Activated CD8-positive, alpha-beta memory T cell treated with anti-CD3 and anti-CD28 coated beads, Interleukin-2, amount 50 U/mL, for 4 hours (primary cell): Measurements from ENCODE around the gene CSHL1.
"Not testable (repeated sequence)": the region's sequence is repeated elsewhere in the genome, so short reads cannot be mapped to it uniquely, and the experiment has no call there.

Experiments
- DNase-seq: peaks from one replicate; pipeline ENCODE4 v3.0.0-alpha.2; 2020

CSHL1 gene

DNA sequence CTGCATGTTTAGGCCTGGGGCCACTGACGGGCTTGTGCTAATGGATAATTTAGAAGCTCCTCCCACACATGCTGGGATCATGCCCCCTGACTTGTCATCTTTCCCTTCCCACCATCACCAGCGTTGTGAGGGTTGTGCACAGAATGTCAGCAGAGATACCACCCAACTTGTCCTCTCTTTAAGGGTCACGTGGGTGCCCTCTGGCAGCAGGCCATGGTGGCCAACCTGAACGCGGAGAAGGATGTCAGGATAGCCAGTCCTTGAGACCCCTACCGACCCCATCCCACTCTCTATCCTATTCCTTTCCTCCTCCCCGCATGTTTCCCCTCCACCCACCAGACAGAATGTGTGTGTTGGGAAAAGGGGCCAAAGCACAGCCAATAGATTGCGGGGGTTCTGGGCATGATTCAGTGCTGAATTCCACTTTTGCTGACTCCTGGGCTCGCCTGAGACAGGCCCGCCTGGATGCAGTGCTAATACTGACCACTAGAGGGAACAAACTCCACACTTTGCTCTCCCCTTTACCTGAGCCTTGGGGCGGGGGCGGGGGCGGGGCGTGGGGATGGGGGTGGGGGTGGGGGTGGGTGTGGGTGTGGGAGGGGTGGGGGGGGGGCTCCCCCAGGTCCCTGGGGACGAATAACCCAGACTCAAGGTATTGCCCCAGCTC is 29.0 kb downstream of the CSHL1 start, which contains the start of gene GH2:
Gene GH2 (minus strand): TSS at position 10 of the 667 bp plus-strand sequence. CDS start 143 bp downstream, outside the sequence.
- peak; percentile 58 for DNase-seq

DNA sequence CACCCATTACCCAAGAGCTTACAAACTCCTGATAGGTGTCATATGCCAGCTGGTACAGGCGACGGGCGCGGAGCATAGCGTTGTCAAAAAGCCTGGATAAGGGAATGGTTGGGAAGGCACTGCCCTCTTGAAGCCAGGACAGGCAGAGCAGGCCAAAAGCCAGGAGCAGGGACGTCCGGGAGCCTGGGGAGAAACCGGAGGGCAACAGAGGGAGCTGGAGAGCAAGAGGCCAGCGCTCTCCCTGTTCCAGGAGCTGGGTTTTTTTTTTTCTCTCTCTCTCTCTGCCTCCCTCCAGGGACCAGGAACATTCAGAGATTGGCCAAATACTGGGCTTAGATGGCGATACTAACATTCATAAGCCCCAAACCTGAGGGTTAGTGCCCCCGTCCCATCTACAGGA is 29.7 kb downstream of the CSHL1 start:
- not testable (repeated sequence) for DNase-seq

DNA sequence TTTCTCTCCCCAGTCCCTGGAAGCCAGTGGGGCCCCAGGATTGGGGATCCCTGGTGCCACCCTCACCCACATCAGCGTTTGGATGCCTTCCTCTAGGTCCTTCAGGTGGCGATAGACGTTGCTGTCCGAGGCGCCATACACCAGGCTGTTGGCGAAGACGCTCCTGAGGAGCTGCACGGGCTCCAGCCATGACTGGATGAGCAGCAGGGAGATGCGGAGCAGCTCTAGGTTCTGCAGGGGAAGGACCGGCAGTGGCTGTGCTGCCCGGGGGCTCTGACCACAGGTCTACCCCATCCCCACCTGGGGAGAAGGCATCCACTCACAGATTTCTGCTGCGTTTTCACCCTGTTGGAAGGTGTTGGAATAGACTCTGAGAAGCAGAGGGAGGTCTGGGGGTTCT is 30.4 kb downstream of the CSHL1 start:
- DNase-seq, result no peak

DNA sequence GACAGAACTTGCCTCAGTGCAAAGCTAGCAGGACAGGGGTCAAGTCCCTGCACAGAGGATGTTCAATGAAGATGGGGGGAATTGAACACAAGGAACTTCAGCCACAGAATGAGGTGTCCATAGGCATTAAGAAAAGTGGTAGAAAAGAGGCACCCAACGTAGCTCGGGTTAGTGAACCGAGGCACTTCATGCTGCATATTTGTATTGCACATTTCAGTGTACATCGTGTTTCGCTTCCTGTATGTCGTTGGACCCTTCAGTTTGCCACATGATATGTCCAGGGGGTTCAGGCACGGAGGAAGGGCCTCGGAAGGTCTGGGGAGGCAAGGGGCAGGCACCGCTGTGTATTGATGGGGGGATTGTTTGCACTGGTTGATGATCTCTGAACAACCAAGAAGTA is 32.6 kb downstream of the CSHL1 start:
- not testable (repeated sequence) for DNase-seq

DNA sequence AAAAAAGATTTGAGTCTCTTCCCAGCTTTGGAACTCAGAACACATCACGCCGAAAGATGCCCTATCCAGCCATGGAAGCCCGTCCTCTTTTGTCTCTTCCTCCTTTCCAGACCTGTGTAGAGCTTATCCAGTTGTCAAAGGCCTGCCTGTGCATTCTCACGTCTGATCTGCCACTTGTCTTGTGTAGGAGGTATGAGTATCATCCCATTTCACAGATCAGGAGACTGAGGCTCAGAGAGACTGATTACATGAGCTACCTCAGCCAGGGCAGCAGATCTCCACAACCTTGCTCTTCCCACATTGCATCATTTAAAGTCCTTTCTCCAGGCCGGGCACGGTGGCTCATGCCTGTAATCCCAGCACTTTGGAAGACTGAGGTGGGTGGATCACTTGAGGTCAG is 36.4 kb downstream of the CSHL1 start:
- DNase-seq, result not testable (repeated sequence)

DNA sequence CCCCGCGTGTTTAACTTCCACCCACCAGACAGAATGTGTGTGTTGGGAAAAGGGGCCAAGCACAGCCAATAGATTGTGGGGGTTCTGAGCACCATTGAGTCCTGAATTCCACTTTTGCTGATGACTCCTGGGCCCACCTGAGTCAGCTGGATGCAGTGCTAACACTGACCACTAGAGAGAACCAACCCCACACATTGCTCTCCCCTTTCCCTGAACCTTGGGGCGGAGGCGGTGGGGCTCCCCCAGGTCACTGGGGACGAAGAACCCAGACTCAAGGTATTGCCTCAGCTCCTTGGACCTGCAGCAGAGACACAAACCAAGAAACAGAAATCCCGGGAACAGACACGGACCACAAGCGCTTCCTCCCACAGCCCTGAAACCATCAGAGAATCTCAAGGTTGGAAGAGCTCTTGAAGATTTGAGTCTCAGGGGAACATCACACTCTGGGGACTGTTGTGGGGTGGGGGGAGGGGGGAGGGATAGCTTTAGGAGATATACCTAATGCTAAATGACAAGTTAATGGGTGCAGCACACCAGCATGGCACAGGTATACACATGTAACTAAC is 36.9 kb downstream of the CSHL1 start:
- DNase-seq, result not testable (repeated sequence)

DNA sequence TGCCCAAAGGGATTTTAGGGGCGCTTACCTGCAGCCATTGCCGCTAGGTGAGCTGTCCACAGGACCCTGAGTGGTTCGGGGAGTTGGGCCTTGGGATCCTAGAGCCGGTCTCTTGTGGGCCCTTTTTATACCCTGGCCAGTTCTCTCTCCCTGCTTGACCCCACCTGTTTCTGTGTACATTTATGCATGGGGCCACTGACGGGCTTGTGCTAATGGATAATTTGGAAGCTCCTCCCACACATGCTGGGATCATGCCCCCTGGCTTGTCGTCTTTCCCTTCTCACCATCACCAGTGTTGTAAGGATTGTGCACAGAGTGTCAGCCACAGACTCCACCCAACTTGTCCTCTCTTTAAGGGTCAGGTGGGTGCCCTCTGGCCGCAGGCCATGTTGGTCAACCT is 37.5 kb downstream of the CSHL1 start, which contains the start of gene CSH2:
Gene CSH2 (minus strand): TSS at position 101 of the 400 bp plus-strand sequence. CDS start 63 bp downstream, at position 38.
- not testable (repeated sequence) for DNase-seq

DNA sequence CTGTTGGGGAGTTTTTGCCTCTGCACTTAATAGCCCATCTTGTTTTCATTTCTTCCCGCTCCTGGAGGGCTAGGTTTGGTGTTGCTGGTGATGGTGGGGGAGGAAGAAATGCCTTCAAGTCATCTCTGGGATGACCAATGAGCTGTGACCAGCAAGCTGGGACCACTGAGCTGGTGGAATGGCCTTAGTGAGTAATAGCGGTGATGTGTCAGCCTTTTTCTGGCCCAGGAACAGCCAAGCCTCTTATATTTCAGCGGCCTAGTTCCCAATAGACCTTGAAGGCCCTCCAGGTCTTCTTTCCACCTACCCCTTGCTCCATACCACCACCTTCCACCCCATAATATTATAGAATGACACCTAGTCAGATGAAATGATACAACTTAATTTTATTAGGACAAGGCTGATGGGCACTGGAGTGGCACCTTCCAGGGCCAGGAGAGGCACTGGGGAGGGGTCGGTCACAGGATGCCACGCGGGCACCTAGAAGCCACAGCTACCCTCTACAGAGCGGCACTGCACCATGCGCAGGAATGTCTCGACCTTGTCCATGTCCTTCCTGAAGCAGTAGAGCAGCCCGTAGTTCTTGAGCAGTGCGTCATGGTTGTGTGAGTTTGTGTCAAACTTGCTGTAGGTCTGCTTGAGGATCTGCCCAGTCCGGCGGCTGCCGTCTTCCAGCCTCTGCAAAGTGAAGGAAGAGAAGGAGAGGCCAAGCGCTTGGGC is 39.3 kb downstream of the CSHL1 start:
- not testable (repeated sequence) for DNase-seq

DNA sequence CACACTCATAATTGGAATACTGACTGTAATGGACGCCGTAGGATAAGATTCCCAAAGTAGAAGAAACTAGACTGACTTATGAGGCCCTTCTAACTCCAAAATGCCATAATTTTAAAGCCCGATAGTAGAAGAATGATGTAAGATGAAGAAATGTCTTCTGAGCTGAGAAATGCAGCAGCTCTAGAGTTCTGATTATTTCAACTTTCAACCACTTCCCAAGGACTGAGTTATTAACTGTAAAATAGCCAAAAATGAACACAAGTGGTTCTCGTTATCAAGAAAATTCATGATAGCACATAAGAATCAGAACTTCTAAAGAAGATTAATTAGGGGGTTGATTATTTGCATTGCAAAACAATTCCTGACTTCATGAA is 40.8 kb downstream of the CSHL1 start:
- DNase-seq, result not testable (repeated sequence)

DNA sequence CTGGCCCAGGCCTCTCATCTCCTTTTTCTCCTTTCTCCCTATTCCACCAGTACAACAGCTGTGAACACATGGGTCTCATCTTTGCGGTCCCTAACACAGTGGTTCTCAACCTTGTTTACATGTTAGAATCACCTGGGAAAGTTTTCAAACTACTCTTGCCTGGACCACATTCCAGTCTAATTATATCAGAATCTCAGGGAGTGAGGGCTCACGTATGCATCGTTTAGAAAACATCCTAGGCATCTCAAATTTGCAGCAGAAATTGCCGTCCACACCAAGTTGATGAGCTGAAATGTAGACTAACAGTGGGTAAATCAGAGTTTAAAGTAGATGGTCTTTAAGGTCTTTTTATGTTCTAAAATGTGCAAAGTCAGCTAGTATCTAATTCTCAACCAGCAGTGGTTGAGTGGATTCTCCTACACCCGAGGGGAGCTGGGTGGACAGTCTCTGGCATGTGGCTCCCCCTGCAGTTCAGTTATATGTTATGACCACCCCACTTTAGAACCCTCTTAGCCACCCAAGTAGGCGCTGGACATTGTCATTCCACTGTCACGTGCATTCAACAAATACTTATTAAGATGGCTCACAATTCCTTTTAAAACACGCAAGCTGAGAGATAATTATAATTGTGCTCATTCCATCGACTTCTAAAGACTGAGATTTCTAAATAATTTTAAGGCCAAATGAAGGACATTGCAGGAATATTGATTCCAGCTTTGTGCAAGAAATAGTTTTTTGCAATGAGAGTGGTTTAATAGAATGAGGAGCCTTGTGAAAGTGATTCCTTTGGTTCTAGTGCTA is 41.4 kb downstream of the CSHL1 start:
- DNase-seq, result not testable (repeated sequence)

DNA sequence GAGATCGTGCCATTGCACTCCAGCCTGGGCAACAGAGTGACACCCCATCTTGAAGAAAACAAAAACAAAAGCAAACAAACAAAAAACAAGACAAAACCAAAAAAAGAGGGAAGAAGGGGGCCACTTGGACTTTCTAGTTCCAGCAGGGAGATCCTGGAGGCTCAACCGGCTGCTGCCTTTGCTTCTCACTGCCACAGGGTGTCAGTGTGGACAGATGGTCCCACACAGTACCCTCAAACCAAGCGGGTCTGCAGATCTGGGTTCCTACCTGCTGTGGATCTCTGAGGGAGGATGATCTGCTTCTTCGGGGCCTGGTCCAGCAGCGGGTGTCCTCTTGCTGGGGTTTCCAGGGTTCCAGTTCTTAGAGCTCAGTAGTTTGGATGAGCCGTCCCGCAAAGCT is 44.4 kb downstream of the CSHL1 start:
- DNase-seq, result not testable (repeated sequence)
